Loucy (cell line): ENCODE measurements around the gene SLC29A1.

Experiments
- H2AFZ ChIP-seq: fragments of 200-600 bp; sonication (generic); 2 replicates; pipeline ENCODE4 v1.6.0; 2016; ENCODE audit warnings: antibody characterized with exemption, mild to moderate bottlenecking, low read length, moderate library complexity
- H3F3A ChIP-seq: fragments of 200-600 bp; 2 replicates; pipeline ENCODE4 v1.6.0; 2016; ENCODE audit warnings: antibody characterized with exemption, low read depth, mild to moderate bottlenecking
- H3K27me3 ChIP-seq: fragments of 200-600 bp; sonication (generic); 2 replicates; pipeline ENCODE4 v1.6.1; 2014; ENCODE audit warnings: low read length, mild to moderate bottlenecking; ENCODE audit not compliant: insufficient read depth, poor library complexity, severe bottlenecking
- H3K36me3 ChIP-seq: fragments of 200-600 bp; sonication (generic); 2 replicates; pipeline ENCODE4 v1.6.1; 2016; ENCODE audit warnings: low read length; ENCODE audit not compliant: insufficient read depth
- H3K4me1 ChIP-seq: fragments of 200-600 bp; sonication (generic); 2 replicates; pipeline ENCODE4 v1.5.1; 2014; ENCODE audit warnings: low read length, mild to moderate bottlenecking; ENCODE audit not compliant: insufficient read depth, poor library complexity, severe bottlenecking
- H3K4me2 ChIP-seq: fragments of 200-600 bp; sonication (generic); 2 replicates; pipeline ENCODE4 v1.6.0; 2014; ENCODE audit warnings: antibody characterized with exemption, low read length, low read depth, mild to moderate bottlenecking; ENCODE audit not compliant: poor library complexity, severe bottlenecking
- H3K4me3 ChIP-seq: fragments of 200-600 bp; sonication (generic); 2 replicates; pipeline ENCODE4 v1.5.1; 2014; ENCODE audit warnings: low read length, mild to moderate bottlenecking, mixed read lengths; ENCODE audit not compliant: poor library complexity, severe bottlenecking
- H3K79me2 ChIP-seq: fragments of 200-600 bp; sonication (generic); 2 replicates; pipeline ENCODE4 v1.6.1; 2014; ENCODE audit warnings: low read length; ENCODE audit not compliant: insufficient read depth
- H3K9ac ChIP-seq: fragments of 200-600 bp; sonication (generic); 2 replicates; pipeline ENCODE4 v1.6.0; 2014; ENCODE audit warnings: mild to moderate bottlenecking, low read depth, low read length, moderate library complexity; ENCODE audit not compliant: poor library complexity, severe bottlenecking
- H3K9me2 ChIP-seq: fragments of 200-600 bp; sonication (generic); replicated peaks from 2 replicates; pipeline ENCODE4 v1.6.1; 2016; ENCODE audit warnings: low read depth, low read length, mixed read lengths
- H3K9me3 ChIP-seq: fragments of 200-600 bp; sonication (generic); 2 replicates; pipeline ENCODE4 v1.6.1; 2014; ENCODE audit warnings: mild to moderate bottlenecking, antibody characterized with exemption, low read length, low read depth; ENCODE audit not compliant: insufficient read depth
- H4K20me1 ChIP-seq: fragments of 200-600 bp; sonication (generic); 2 replicates; pipeline ENCODE4 v1.6.0; 2014; ENCODE audit warnings: antibody characterized with exemption, low read length, mild to moderate bottlenecking; ENCODE audit not compliant: insufficient read depth, poor library complexity, severe bottlenecking
- CTCF ChIP-seq: fragments of 200-600 bp; sonication (generic); conservative IDR thresholded peaks from 2 replicates; pipeline ENCODE4 v1.5.1; 2014; ENCODE audit warnings: mild to moderate bottlenecking, antibody characterized with exemption, low read length
- EZH2phosphoT487 ChIP-seq: fragments of 200-600 bp; IDR thresholded peaks from 2 replicates; pipeline ENCODE4 v1.6.1; 2018; ENCODE audit warnings: antibody characterized with exemption, mild to moderate bottlenecking, moderate library complexity, borderline replicate concordance

The SLC29A1 gene

GRCh38 chr6:44228031-44228430 is 4.6 kb downstream of the SLC29A1 start:
- Histone ChIP-seq H3K36me3 (peaks cover 5% of the 10 kb centered on the region; the same call in 1 of the 2 replicates), H3K4me2 (no peak overlapping the region), H3K9me3 (no peaks in the 10 kb centered on the region), H3F3A (no peaks in the 10 kb centered on the region), H4K20me1 (no peaks in the 10 kb centered on the region), H3K4me3 (no peak overlapping the region), H2AFZ (no peak overlapping the region), H3K27me3 (no peaks in the 10 kb centered on the region), H3K4me1 (peaks cover 26% of the 10 kb centered on the region), H3K9me2 (no peaks in the 10 kb centered on the region), H3K9ac (no peak overlapping the region), H3K79me2 (peaks cover 34% of the 10 kb centered on the region)
- TF ChIP-seq EZH2phosphoT487 (no peak), CTCF (no peak)

- H3K36me3 ChIP-seq, result peaks cover 5% of the 10 kb centered on the region; the same call in 1 of the 2 replicates
- H3K27me3 ChIP-seq, result no peaks in the 10 kb centered on the region
- H4K20me1 ChIP-seq, result no peaks in the 10 kb centered on the region
- H3F3A ChIP-seq, result no peaks in the 10 kb centered on the region
- H2AFZ ChIP-seq, result no peak overlapping the region
- H3K79me2 ChIP-seq, result peaks cover 34% of the 10 kb centered on the region
- H3K4me1 ChIP-seq, result peaks cover 25% of the 10 kb centered on the region
- no peaks in the 10 kb centered on the region for H3K9me3 ChIP-seq
- H3K9ac ChIP-seq, result no peak overlapping the region
- H3K4me2 ChIP-seq, result no peak overlapping the region
- H3K9me2 ChIP-seq, result no peaks in the 10 kb centered on the region
- TF ChIP-seq EZH2phosphoT487 (no peak), CTCF (no peak)
- H3K4me3 ChIP-seq, result no peak overlapping the region
Observed at GRCh38 chr6:44228433-44228832, 5.0 kb downstream of the SLC29A1 start.

- no peaks in the 10 kb centered on the region for H3K9me3 ChIP-seq
- H4K20me1 ChIP-seq, result no peaks in the 10 kb centered on the region
- H3K4me2 ChIP-seq, result no peak overlapping the region
- no peak overlapping the region for H2AFZ ChIP-seq
- H3K9ac ChIP-seq, result no peak overlapping the region
- H3K79me2 ChIP-seq, result peaks cover 34% of the 10 kb centered on the region
- H3F3A ChIP-seq, result no peaks in the 10 kb centered on the region
- TF ChIP-seq CTCF (no peak), EZH2phosphoT487 (no peak)
- H3K4me3 ChIP-seq, result no peak overlapping the region
- no peaks in the 10 kb centered on the region for H3K9me2 ChIP-seq
- peaks cover 5% of the 10 kb centered on the region; the same call in 1 of the 2 replicates for H3K36me3 ChIP-seq
- H3K27me3 ChIP-seq, result no peaks in the 10 kb centered on the region
- peaks cover 21% of the 10 kb centered on the region for H3K4me1 ChIP-seq
Observed at GRCh38 chr6:44228836-44229235, 5.4 kb downstream of the SLC29A1 start.
